HK-2 (cell line): ENCODE data around the gene CEMIP.

Source experiments
- DNase-seq: peaks from one replicate; pipeline ENCODE4 v3.0.0-alpha.2; 2018; ENCODE audit not compliant: unreplicated experiment

CEMIP gene

DNA sequence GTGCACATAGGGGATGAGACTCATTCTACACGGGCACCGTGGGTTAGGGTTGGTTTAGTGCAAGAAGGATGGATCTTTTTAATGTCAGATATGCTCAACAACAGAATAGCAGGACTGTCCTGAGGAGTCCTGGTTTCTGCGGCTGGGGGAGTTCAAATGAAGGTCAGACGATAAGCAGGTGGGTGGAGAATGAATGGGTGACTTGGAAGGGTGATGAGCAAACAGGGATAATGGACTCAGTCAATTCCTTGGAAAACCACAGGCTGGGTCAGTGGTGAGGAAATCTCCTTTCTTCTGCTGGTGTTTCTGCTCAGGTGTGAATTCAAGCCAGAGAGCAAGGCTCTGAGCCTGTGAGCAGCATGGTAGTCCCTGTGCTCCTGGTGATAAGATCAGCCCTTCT, 150.5 kb downstream of the CEMIP start:
- peak; percentile 27 for DNase-seq

DNA sequence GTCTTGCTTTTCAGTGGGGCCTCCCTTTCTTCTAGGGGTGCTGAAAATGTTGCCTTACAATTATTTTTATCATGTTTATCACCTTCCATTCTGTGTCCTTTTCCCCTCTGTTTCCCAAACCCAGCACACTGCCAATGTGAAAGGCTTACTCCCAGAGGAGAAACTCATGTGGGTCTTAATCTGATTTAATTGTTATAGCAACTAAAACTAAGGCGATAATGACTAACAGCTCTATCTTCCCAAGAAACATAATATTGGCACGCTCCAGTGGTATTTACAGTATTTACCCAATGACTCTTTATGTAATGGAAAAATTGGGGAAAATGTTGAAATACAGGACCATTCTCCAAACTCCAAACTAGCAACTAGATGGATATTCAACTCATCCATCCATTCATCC, 152.0 kb downstream of the CEMIP start:
- no peak for DNase-seq

GRCh38 chr15:80931721-80932512, 152.7 kb downstream of the CEMIP start:
- DNase-seq: no peak

DNA sequence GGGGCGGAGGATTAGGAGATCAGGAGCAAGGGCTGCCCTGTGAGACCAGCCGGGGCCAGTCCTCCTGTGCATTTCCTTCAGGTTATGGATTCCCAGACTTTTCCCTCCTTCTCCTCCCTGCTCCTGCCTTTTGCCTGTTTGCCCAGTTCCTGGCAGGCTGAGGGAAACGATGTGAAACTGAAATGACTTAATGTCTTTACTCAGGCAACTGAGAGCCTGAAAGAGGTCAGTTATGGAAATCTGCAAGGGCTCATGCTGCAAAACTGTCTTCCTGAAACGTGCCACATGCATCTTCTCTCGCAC, 153.3 kb downstream of the CEMIP start:
- DNase-seq: no peak

GRCh38 chr15:80932989-80933388, 153.8 kb downstream of the CEMIP start:
- DNase-seq: no peak

- peak; percentile 58 for DNase-seq
Observed at GRCh38 chr15:80934761-80935221, 155.6 kb downstream of the CEMIP start.

- no peak for DNase-seq
Observed at GRCh38 chr15:80936288-80937078, 157.3 kb downstream of the CEMIP start.

- DNase-seq: no peak
Observed at GRCh38 chr15:80937718-80938117, 158.5 kb downstream of the CEMIP start.

GRCh38 chr15:80939216-80939615, 160.0 kb downstream of the CEMIP start:
- no peak for DNase-seq

DNA sequence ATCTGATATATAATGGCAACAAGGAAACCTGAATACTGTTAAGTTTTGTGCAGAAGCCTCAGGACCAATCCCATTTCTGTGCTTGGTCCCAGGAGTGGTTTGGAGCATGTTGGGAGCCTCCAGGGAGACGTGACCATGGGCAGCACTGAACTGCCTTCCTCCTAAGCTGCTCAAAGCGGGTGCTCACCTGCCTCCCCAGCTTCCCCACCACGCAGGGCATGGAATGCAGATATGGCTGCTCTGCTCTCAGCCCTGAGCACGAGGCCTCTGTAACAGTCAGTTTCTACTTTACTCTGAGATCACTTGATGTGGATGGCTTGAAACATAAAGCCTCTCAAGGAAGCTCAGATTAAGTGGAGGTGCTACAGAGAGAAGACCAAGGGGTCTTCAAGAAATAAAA, 161.2 kb downstream of the CEMIP start:
- no peak for DNase-seq

DNA sequence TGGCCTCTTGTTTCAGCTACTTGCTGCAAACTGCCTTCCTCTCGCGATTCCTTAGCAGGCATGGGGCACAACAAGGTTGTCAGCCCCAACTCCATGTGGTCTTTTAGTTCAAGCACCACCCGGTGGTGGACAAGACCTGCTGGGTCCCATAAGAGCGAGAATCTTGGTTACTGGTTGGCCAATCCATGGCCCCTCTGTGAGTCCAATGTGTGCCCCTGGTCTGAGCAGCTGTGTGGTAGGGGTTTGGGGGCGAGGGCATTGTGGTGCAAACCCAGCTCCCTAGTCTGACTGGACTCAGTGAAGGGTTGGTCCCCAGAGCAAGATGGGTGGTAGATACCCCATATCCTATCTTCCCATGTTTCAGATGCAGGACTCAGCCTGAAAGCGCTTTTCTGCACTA, 161.7 kb downstream of the CEMIP start:
- DNase-seq: no peak

- no peak for DNase-seq
Observed at GRCh38 chr15:80942266-80942665, 163.1 kb downstream of the CEMIP start.

GRCh38 chr15:80942746-80943565, 163.8 kb downstream of the CEMIP start:
- no peak for DNase-seq

DNA sequence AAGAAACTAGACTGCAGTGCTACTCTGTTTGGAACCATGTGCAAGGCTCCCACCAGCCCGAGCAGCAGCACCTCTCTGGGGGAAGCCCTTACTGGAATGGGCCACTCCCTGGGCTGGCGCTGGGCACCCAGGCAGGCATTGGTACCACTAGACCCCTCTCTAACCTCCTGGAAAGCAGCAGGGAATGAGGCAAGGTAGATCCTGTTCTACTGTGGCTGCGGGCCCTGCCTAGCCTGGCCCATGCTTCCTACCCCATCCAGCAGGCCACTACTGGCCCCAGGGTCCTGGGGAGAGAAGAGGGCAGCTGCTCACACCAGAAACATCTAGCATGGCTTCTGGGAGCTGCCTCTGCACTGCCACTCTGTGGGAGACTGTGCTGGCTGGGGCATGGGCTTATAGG, 165.6 kb downstream of the CEMIP start:
- no peak for DNase-seq

DNA sequence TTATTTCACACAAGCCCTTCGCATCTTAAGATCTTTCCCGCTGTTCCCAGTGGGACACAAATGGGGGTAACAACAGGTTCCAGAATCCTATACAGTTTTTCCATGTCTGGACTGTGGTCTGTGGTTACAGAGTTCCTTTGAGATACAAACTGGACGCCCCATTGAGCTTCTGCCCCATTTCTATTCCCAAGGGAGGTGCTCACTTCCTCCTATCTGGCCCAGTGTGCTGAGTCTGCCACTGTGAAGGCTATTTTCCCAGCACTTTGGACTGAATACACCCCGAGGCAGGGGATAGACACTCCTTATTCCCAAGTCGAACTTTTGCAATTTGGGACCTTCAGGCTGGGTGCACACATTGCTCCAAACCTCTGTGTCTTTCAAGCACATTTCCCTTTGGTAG, 166.4 kb downstream of the CEMIP start:
- no peak for DNase-seq

- no peak for DNase-seq
Observed at GRCh38 chr15:80946576-80946975, 167.4 kb downstream of the CEMIP start.

DNA sequence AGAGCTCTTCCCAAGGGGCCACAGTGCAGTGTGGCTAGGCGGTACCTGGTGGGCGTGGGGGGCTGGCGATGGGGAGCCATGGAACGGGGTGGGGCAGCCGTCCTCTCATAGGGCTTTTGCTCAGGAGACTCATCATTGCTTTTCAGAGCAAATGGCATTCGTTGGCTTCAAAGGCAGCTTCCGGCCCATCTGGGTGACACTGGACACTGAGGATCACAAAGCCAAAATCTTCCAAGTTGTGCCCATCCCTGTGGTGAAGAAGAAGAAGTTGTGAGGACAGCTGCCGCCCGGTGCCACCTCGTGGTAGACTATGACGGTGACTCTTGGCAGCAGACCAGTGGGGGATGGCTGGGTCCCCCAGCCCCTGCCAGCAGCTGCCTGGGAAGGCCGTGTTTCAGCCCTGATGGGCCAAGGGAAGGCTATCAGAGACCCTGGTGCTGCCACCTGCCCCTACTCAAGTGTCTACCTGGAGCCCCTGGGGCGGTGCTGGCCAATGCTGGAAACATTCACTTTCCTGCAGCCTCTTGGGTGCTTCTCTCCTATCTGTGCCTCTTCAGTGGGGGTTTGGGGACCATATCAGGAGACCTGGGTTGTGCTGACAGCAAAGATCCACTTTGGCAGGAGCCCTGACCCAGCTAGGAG, 169.6 kb downstream of the CEMIP start:
- DNase-seq: no peak

DNA sequence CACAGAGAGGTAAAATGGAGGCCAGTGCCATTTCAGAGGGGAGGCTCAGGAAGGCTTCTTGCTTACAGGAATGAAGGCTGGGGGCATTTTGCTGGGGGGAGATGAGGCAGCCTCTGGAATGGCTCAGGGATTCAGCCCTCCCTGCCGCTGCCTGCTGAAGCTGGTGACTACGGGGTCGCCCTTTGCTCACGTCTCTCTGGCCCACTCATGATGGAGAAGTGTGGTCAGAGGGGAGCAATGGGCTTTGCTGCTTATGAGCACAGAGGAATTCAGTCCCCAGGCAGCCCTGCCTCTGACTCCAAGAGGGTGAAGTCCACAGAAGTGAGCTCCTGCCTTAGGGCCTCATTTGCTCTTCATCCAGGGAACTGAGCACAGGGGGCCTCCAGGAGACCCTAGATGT, 170.6 kb downstream of the CEMIP start:
- no peak for DNase-seq

DNA sequence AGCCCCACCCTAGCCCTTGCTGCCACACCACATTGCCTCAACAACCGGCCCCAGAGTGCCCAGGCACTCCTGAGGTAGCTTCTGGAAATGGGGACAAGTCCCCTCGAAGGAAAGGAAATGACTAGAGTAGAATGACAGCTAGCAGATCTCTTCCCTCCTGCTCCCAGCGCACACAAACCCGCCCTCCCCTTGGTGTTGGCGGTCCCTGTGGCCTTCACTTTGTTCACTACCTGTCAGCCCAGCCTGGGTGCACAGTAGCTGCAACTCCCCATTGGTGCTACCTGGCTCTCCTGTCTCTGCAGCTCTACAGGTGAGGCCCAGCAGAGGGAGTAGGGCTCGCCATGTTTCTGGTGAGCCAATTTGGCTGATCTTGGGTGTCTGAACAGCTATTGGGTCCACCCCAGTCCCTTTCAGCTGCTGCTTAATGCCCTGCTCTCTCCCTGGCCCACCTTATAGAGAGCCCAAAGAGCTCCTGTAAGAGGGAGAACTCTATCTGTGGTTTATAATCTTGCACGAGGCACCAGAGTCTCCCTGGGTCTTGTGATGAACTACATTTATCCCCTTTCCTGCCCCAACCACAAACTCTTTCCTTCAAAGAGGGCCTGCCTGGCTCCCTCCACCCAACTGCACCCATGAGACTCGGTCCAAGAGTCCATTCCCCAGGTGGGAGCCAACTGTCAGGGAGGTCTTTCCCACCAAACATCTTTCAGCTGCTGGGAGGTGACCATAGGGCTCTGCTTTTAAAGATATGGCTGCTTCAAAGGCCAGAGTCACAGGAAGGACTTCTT, 171.3 kb downstream of the CEMIP start:
- no peak for DNase-seq

- DNase-seq: no peak
Observed at GRCh38 chr15:80951941-80952340, 172.8 kb downstream of the CEMIP start.
